Neural progenitor cell (in vitro differentiated cells): ENCODE data around the gene EYS.

Experiments used
- EZH2 ChIP-seq: fragments of 200-600 bp; sonication (generic); IDR thresholded peaks from 2 replicates; pipeline ENCODE4 v1.6.1; 2017; ENCODE audit warnings: antibody characterized with exemption, mild to moderate bottlenecking, moderate library complexity
- TF ChIP-seq, protein P1 (sequence below): fragments of 200-600 bp; sonication (generic); IDR thresholded peaks from 2 replicates; pipeline ENCODE4 v1.5.1; 2017; ENCODE audit warnings: antibody characterized with exemption, mild to moderate bottlenecking

GRCh38 chr6:63926950-63927927 lies 1779.8 kb downstream of the EYS start:
- TF ChIP-seq, protein P1, sequence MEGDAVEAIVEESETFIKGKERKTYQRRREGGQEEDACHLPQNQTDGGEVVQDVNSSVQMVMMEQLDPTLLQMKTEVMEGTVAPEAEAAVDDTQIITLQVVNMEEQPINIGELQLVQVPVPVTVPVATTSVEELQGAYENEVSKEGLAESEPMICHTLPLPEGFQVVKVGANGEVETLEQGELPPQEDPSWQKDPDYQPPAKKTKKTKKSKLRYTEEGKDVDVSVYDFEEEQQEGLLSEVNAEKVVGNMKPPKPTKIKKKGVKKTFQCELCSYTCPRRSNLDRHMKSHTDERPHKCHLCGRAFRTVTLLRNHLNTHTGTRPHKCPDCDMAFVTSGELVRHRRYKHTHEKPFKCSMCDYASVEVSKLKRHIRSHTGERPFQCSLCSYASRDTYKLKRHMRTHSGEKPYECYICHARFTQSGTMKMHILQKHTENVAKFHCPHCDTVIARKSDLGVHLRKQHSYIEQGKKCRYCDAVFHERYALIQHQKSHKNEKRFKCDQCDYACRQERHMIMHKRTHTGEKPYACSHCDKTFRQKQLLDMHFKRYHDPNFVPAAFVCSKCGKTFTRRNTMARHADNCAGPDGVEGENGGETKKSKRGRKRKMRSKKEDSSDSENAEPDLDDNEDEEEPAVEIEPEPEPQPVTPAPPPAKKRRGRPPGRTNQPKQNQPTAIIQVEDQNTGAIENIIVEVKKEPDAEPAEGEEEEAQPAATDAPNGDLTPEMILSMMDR: no peak
- no peak for TF ChIP-seq EZH2
